CD4-positive, alpha-beta T cell (primary cell): ENCODE data around the gene SERPINB6. TPM values are rescaled to one million over a fixed set of nuclear protein-coding genes. Genes with fewer than 3 reads are reported as not detected.

Source experiments
- ATAC-seq: fragments of 200-7000 bp; cut with Tn5 transposase; one replicate; pipeline ENCODE4 v1.10.0; 2022; ENCODE audit warnings: mild to moderate bottlenecking; ENCODE audit not compliant: poor library complexity
- CTCF ChIA-PET: fragments of 350-600 bp; sonication (Branson Sonifier 250); formaldehyde crosslinking; loops from one replicate; lab custom pipeline; 2021; ENCODE audit warnings: antibody characterized with exemption, inconsistent platforms; lab: Charles Lee
- POLR2A ChIA-PET: fragments of 350-600 bp; sonication (Branson Sonifier 250); formaldehyde crosslinking; loops from one replicate; lab custom pipeline; 2021; ENCODE audit warnings: antibody characterized with exemption, inconsistent platforms; lab: Charles Lee
- DNase-seq, 14 experiments: peaks; one replicate each; pipeline ENCODE4 v3.0.0-alpha.2; 2013 to 2020; ENCODE audit warnings: mixed read lengths in 2 of 14
- H3K27ac ChIP-seq, 2 donors: one replicate each; pipeline versions ENCODE4 v1.5.1 to v1.7.0; 2013; ENCODE audit warnings: low read length in 2 of 2, low read depth in 1 of 2, mild to moderate bottlenecking in 1 of 2
- H3K27me3 ChIP-seq, 2 experiments: 1 replicate in 1 of 2; 2 replicates in 1 of 2; pipeline versions ENCODE4 v1.6.1 to v1.7.0; 2013; ENCODE audit warnings: low read length in 2 of 2, control low read depth in 1 of 2, mild to moderate bottlenecking in 1 of 2, moderate library complexity in 1 of 2; ENCODE audit not compliant: insufficient read depth in 2 of 2, control insufficient read depth in 1 of 2
- H3K36me3 ChIP-seq: one replicate; pipeline ENCODE4 v1.6.1; 2013; ENCODE audit warnings: low read length, control low read depth; ENCODE audit not compliant: insufficient read depth
- H3K4me1 ChIP-seq: one replicate; pipeline ENCODE4 v1.6.1; 2013; ENCODE audit warnings: low read length, control low read depth; ENCODE audit not compliant: insufficient read depth
- H3K4me3 ChIP-seq: one replicate; pipeline ENCODE4 v1.5.1; 2013; ENCODE audit warnings: mild to moderate bottlenecking, low read length, moderate library complexity
- H3K9me3 ChIP-seq, 2 experiments: 1 replicate in 1 of 2; 2 replicates in 1 of 2; pipeline versions ENCODE4 v1.6.1 to v1.7.0; 2013; ENCODE audit warnings: low read length in 2 of 2, mild to moderate bottlenecking in 2 of 2, control low read depth in 1 of 2, moderate library complexity in 1 of 2; ENCODE audit not compliant: control insufficient read depth in 1 of 2, insufficient read depth in 1 of 2
- H3K27ac Mint-ChIP-seq: one replicate; pipeline ENCODE4 v1.8.0; 2020; ENCODE audit warnings: mixed read lengths
- H3K27me3 Mint-ChIP-seq: one replicate; pipeline ENCODE4 v1.8.0; 2021; ENCODE audit warnings: mixed read lengths
- H3K36me3 Mint-ChIP-seq: one replicate; pipeline ENCODE4 v1.8.0; 2021; ENCODE audit warnings: low read depth, mixed read lengths
- H3K4me1 Mint-ChIP-seq: one replicate; pipeline ENCODE4 v1.8.0; 2021; ENCODE audit warnings: low read depth, mixed read lengths
- H3K4me3 Mint-ChIP-seq: one replicate; pipeline ENCODE4 v1.8.0; 2020; ENCODE audit warnings: mild to moderate bottlenecking, mixed read lengths
- H3K9me3 Mint-ChIP-seq: one replicate; pipeline ENCODE4 v1.8.0; 2020; ENCODE audit warnings: mixed read lengths
- intact Hi-C, 2 experiments: fragments of 100-400 bp; cut with DNase I in 1 of 2; cut with micrococcal nuclease in 1 of 2; formaldehyde crosslinking; loops; one replicate each; pipeline versions ENCODE4 v1.15.1 to v1.9.0; 2023 to 2025; cut with DNase I, micrococcal nuclease
- total RNA-seq, 174 experiments: library from RNA in 2 of 174; stranded (reverse) in 2 of 174; gene quantifications; one replicate each; pipeline ENCODE4 v1.2.3 and lab custom pipeline; 2021 to 2026
- TF ChIP-seq, protein P1 (sequence below): fragments of 200-600 bp; IDR thresholded peaks from one replicate; pipeline ENCODE4 v1.8.0; 2022; ENCODE audit warnings: antibody characterized with exemption, mild to moderate bottlenecking

The SERPINB6 gene
- total RNA-seq, 2 experiments from 2014 or later = 11.0 to 11.9 TPM

DNA sequence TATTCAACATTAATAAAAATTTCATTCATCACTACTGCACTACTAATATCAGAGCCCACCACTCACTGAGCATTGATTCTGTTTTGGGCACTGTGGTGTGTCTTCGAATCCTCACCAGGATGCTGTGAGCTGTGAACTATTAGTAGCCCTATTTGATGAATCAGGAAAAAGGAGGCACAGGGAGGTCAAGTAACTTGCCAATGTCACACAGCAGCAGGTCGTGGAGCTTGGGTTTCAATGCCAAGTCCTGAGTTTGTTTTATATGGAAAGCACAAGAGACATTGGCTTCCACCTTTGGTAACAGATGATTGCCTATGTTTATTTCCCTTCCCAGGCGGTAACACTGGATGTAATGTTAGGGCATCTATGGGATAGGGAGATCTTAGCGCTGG, 43.3 kb upstream of the SERPINB6 start:
- no peak for ATAC-seq
- ChIA-PET CTCF (no interaction called here), POLR2A (interaction anchor here (1.1 to 1.4 kb wide), 2 partner anchors 12 to 15 kb away, joined by 3 to 4 read pairs; partner anchors contain the start of gene NQO2)

DNA sequence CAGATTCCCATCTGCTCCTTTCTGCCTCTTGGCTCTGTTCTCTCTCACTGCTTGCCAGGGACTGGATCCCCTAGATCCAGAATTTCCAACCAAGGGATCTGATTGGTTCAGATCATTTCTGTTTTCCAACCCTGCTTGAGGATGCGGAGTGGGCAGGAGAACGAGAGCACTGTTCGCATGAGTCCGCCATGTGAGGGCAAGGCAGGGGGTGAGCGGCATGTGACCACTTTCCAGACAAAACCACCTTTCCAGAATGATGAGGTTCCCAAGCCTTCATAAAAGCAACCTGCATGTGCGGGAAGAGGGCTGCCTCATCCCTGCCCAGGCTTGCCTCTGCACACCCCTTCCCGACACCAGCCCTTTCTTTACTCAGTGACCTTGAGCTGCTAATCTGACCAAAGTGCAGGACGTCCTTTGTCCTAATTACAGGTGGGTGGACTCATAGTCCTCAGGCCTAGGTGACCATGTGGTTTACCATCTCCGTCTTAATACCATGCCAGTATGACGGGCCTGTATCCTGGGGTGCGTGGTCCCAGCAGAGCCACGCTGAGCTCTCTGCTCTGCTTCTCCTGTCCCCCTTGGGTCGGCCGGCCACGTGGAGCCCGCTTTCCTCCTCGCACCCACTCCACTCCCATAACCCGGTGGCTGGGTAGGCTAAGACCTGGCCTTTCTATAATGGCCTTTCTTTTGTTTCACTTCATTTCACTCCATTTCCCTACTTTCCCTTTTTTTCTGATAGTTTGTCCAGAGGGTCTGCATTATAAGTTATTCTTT, 42.7 kb upstream of the SERPINB6 start:
- H3K36me3 Mint-ChIP-seq = peaks cover 89% of the 10 kb centered on the region
- ATAC-seq = no peak
- no peaks in the 10 kb centered on the region for H3K27me3 ChIP-seq
- H3K27ac Mint-ChIP-seq = no peak overlapping the region
- DNase-seq = no peak
- intact Hi-C loops = no loop called here
- no peak overlapping the region for H3K4me3 Mint-ChIP-seq
- H3K36me3 ChIP-seq = peaks cover 63% of the 10 kb centered on the region
- POLR2A ChIA-PET = interaction anchor here (1.1 to 1.4 kb wide), 2 partner anchors 12 to 14 kb away, joined by 3 to 4 read pairs; partner anchors contain the start of gene NQO2
- no peaks in the 10 kb centered on the region for H3K27me3 Mint-ChIP-seq
- no peak overlapping the region for H3K4me3 ChIP-seq
- TF ChIP-seq, protein P1, sequence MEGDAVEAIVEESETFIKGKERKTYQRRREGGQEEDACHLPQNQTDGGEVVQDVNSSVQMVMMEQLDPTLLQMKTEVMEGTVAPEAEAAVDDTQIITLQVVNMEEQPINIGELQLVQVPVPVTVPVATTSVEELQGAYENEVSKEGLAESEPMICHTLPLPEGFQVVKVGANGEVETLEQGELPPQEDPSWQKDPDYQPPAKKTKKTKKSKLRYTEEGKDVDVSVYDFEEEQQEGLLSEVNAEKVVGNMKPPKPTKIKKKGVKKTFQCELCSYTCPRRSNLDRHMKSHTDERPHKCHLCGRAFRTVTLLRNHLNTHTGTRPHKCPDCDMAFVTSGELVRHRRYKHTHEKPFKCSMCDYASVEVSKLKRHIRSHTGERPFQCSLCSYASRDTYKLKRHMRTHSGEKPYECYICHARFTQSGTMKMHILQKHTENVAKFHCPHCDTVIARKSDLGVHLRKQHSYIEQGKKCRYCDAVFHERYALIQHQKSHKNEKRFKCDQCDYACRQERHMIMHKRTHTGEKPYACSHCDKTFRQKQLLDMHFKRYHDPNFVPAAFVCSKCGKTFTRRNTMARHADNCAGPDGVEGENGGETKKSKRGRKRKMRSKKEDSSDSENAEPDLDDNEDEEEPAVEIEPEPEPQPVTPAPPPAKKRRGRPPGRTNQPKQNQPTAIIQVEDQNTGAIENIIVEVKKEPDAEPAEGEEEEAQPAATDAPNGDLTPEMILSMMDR = no peak
- peaks cover 2% of the 10 kb centered on the region for H3K4me1 ChIP-seq
- no peaks in the 10 kb centered on the region for H3K4me1 Mint-ChIP-seq
- H3K9me3 Mint-ChIP-seq = peaks cover 3% of the 10 kb centered on the region
- H3K9me3 ChIP-seq = peaks cover 9 to 16% of the 10 kb centered on the region in 2 experiments
- CTCF ChIA-PET = no interaction called here
- no peak overlapping the region for H3K27ac ChIP-seq

More for the DNA sequence above, 43.3 kb upstream of the SERPINB6 start:
- Mint-ChIP-seq H3K27me3 (no peaks in the 10 kb centered on the region), H3K36me3 (peaks cover 89% of the 10 kb centered on the region), H3K27ac (no peak overlapping the region), H3K4me3 (no peak overlapping the region), H3K4me1 (no peaks in the 10 kb centered on the region), H3K9me3 (peaks cover 3% of the 10 kb centered on the region)
- Histone ChIP-seq H3K27ac (no peak overlapping the region), H3K4me3 (no peak overlapping the region), H3K4me1 (peaks cover 2% of the 10 kb centered on the region), H3K27me3 (no peaks in the 10 kb centered on the region), H3K36me3 (peaks cover 62% of the 10 kb centered on the region), H3K9me3 (peaks cover 9 to 16% of the 10 kb centered on the region in 2 experiments)
- intact Hi-C loops = no loop called here
- DNase-seq = no peak
- TF ChIP-seq, protein P1 = no peak

DNA sequence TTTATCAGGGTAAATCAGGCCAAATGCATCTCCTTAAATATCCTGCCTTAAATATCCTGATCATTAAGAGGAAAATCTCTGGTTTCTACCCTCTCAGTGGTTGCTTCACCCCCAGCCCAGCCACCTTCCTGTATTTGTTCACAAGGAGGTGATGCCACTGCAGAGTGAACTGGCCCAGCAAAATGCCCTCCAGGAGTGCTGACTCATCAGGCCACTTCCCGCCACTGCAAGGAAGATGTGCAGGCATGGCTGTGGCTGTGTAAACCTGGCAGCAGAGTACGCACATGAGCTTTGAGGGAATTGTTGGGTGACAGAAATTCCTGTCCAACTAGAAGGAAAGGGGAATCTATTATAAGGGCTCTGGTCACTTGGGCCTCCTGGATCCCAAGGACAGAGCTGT, 42.1 kb upstream of the SERPINB6 start:
- peaks cover 62% of the 10 kb centered on the region for H3K36me3 ChIP-seq

More for the DNA sequence above, 42.1 kb upstream of the SERPINB6 start:
- H3K9me3 ChIP-seq = peaks cover 9 to 16% of the 10 kb centered on the region in 2 experiments
- H3K27me3 ChIP-seq = no peaks in the 10 kb centered on the region
- peaks cover 2% of the 10 kb centered on the region for H3K4me1 ChIP-seq
- DNase-seq (peak in 4 of 14 experiments; percentile 19 to 60 (median 44)), ATAC-seq (no peak)
- H3K27ac Mint-ChIP-seq = no peak overlapping the region
- POLR2A ChIA-PET = interaction anchor here (1.1 kb wide), 1 partner anchor 13 kb away, joined by 4 read pairs; no protein-coding TSS in a partner anchor
- intact Hi-C loops = no loop called here
- H3K4me3 ChIP-seq = no peak overlapping the region
- peaks cover 3% of the 10 kb centered on the region for H3K9me3 Mint-ChIP-seq
- H3K27me3 Mint-ChIP-seq = no peaks in the 10 kb centered on the region
- no peak overlapping the region for H3K4me3 Mint-ChIP-seq
- TF ChIP-seq, protein P1 = no peak
- no peaks in the 10 kb centered on the region for H3K4me1 Mint-ChIP-seq
- H3K27ac ChIP-seq = no peak overlapping the region
- CTCF ChIA-PET = no interaction called here
- H3K36me3 Mint-ChIP-seq = peaks cover 94% of the 10 kb centered on the region
